Measurements from ENCODE around the gene HSF4. TPM values are rescaled to one million over a fixed set of nuclear protein-coding genes. Genes with fewer than 3 reads are reported as not detected.

Gene HSF4
- total and polyA plus RNA-seq, 2 donors (not counting 3 experiments of a cell fraction or from before 2014, with no cell fraction given) = 4.8 to 5.5 TPM

DNA sequence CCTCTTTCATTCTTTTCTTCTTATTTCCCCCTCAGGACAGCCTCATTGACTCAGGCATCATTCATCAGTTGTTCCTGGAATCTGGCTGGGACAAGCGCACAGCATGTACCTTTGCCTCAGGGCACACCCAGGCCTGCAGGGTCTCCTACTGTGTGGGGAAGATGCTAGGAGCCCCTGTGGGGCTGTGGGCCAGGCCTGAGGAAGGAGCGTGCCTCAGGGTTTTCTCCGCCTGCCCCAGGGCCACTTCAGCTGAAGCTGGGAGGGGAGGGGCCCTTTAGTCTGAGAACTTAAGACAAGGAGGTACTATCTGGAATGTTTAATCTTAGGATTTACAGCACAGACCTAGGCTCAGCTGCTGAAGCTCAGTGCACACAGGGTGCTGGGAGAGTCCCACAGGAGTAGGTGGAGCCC, 42.3 kb downstream of the HSF4 start:
- TF ChIP-seq POLR2A (IDR thresholded peaks at IDR 0.05; ENCODE audit: low read depth, low read length) (no peak), MYC (IDR thresholded peaks at IDR 0.05; ENCODE audit: low read depth, low read length) (no peak), POLR2AphosphoS5 (IDR thresholded peaks at IDR 0.05; ENCODE audit: insufficient read depth, low read depth, low read length) (no peak), MAX (IDR thresholded peaks at IDR 0.05; ENCODE audit: insufficient read depth, insufficient read length) (no peak), FOS (IDR thresholded peaks at IDR 0.05; ENCODE audit: borderline replicate concordance, insufficient read depth, low read length) (no peak), JUN (IDR thresholded peaks at IDR 0.05; ENCODE audit: borderline replicate concordance, insufficient read depth, insufficient read length, low read depth) (no peak)
- H3K4me1 ChIP-seq (ENCODE audit: control insufficient read depth, extremely low read depth, insufficient read depth, low read length) = no peaks in the 10 kb centered on the region
- peaks cover 0 to 21% of the 10 kb centered on the region in 2 experiments for H3K36me3 ChIP-seq (ENCODE audit: control insufficient read depth in 2 of 2, extremely low read depth in 1 of 2, insufficient read depth in 2 of 2, low read length in 2 of 2)
- dilution Hi-C loops (cut with MboI; ENCODE audit: extremely low pct_ligation_motif_present, low sequenced_read_pairs) = no loop called here
- no peaks in the 10 kb centered on the region for H3K27me3 ChIP-seq (ENCODE audit: control insufficient read depth in 2 of 2, insufficient read depth in 2 of 2, low read length in 2 of 2)
- no peak overlapping the region for H3K27ac ChIP-seq (ENCODE audit: insufficient read depth, low read depth, low read length)
- H3K9ac ChIP-seq (replicated peaks; ENCODE audit: extremely low read depth, insufficient read depth, low read length) = no peak overlapping the region
- no peaks in the 10 kb centered on the region for H3K9me3 ChIP-seq (replicated peaks; ENCODE audit: control insufficient read depth, insufficient read depth, low read length)
- CTCF ChIA-PET = interaction anchor here (0.9 kb wide), 1 partner anchor 9 kb away, joined by 3 read pairs; no protein-coding TSS in a partner anchor
- no TSS peak for BruUV-seq (replicated peaks)
- DNase-seq (ENCODE audit: low read depth, low spot score) = no peak
- intact Hi-C loops (cut with micrococcal nuclease) = no loop called here
- H3K4me2 ChIP-seq (ENCODE audit: insufficient read depth, low read length) = no peak overlapping the region
- FAIRE-seq = no peak
- H4K20me1 ChIP-seq (replicated peaks; ENCODE audit: control insufficient read depth, extremely low read depth, insufficient read depth, low read length) = no peaks in the 10 kb centered on the region
- no peaks in the 10 kb centered on the region for H3K79me2 ChIP-seq (ENCODE audit: control insufficient read depth, insufficient read depth, low read length)
- no peaks in the 10 kb centered on the region for H3K9me1 ChIP-seq (replicated peaks; ENCODE audit: control insufficient read depth, extremely low read depth, insufficient read depth, low read length)
- POLR2A ChIA-PET = no interaction called here
- no peak overlapping the region for H2AFZ ChIP-seq (ENCODE audit: low read depth, low read length)
- H3K4me3 ChIP-seq (replicated peaks in 1 of 3; ENCODE audit: insufficient read depth in 1 of 3, low read depth in 1 of 3, low read length in 3 of 3) = no peak overlapping the region

DNA sequence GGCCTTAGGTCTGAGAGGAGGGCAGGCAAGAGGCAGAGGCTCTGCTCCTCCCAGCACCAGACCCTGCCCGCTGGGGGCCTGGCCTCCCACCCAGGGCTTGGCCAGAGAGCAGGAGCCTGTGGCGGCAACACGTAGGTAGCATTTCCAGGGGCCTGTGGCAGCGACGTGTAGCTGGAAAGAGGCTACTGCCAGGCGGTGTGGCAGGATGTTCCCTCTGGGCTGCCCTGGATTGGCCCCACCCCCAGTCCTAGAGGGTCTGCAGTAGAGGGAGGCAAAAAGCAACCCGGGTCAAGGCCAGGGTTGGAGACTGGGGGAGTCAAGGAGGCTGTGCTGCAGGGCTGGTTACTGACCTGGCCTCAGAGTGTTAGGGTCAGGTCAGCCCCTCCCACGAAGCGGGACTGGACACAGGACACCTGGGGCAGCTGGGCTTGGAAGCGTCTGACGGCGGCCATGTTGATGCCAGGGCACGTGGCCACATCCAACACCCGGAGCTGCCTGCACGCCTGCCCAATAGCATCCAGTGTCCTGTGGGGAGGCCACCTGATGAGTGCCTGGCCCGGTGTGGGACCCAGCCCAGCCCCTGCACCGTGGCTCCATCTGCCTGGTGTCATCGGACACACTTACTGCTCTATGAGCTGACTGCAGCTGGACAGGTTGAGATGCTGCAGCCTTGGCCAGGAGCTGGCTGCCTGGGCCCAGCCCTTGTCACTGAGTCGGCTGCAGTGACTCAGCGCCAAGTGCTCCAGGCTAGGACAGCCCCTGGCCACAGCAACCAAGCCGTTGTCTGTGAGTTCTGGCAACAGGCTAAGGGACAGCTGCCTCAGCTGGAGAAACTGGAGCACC, 42.9 kb downstream of the HSF4 start:
- dilution Hi-C loops (cut with MboI; ENCODE audit: extremely low pct_ligation_motif_present, low sequenced_read_pairs) = no loop called here
- no peaks in the 10 kb centered on the region for H3K9me3 ChIP-seq (replicated peaks; ENCODE audit: control insufficient read depth, insufficient read depth, low read length)
- H3K9ac ChIP-seq (replicated peaks; ENCODE audit: extremely low read depth, insufficient read depth, low read length) = no peak overlapping the region
- CTCF ChIA-PET = interaction anchor here (0.9 to 1.9 kb wide), 2 partner anchors 9 to 10 kb away, joined by 3 to 10 read pairs; no protein-coding TSS in a partner anchor
- FAIRE-seq (no peak), DNase-seq (ENCODE audit: low read depth, low spot score) (no peak)
- no TSS peak for BruUV-seq (replicated peaks)
- intact Hi-C loops (cut with micrococcal nuclease) = no loop called here
- H3K36me3 ChIP-seq (ENCODE audit: control insufficient read depth in 2 of 2, extremely low read depth in 1 of 2, insufficient read depth in 2 of 2, low read length in 2 of 2) = peaks cover 0 to 16% of the 10 kb centered on the region in 2 experiments
- no peaks in the 10 kb centered on the region for H3K27me3 ChIP-seq (ENCODE audit: control insufficient read depth in 2 of 2, insufficient read depth in 2 of 2, low read length in 2 of 2)
- no peaks in the 10 kb centered on the region for H3K9me1 ChIP-seq (replicated peaks; ENCODE audit: control insufficient read depth, extremely low read depth, insufficient read depth, low read length)
- no peak overlapping the region for H3K27ac ChIP-seq (ENCODE audit: insufficient read depth, low read depth, low read length)
- H3K4me2 ChIP-seq (ENCODE audit: insufficient read depth, low read length) = no peak overlapping the region
- no peaks in the 10 kb centered on the region for H3K79me2 ChIP-seq (ENCODE audit: control insufficient read depth, insufficient read depth, low read length)
- H3K4me3 ChIP-seq (replicated peaks in 1 of 3; ENCODE audit: insufficient read depth in 1 of 3, low read depth in 1 of 3, low read length in 3 of 3) = no peak overlapping the region
- POLR2A ChIA-PET = no interaction called here
- no peak overlapping the region for H2AFZ ChIP-seq (ENCODE audit: low read depth, low read length)
- TF ChIP-seq MYC (IDR thresholded peaks at IDR 0.05; ENCODE audit: low read depth, low read length) = no peak
- TF ChIP-seq GATA2 (IDR thresholded peaks at IDR 0.05; ENCODE audit: insufficient read depth, insufficient read length, low read depth, low read length) = no peak
- TF ChIP-seq EZH2 (IDR thresholded peaks at IDR 0.05; ENCODE audit: borderline replicate concordance, low read depth, low read length, severe bottlenecking) = no peak
- TF ChIP-seq FOS (IDR thresholded peaks at IDR 0.05; ENCODE audit: borderline replicate concordance, insufficient read depth, low read length) = no peak
- no peak for TF ChIP-seq POLR2A (IDR thresholded peaks at IDR 0.05; ENCODE audit: low read depth, low read length)
- TF ChIP-seq, protein P1, sequence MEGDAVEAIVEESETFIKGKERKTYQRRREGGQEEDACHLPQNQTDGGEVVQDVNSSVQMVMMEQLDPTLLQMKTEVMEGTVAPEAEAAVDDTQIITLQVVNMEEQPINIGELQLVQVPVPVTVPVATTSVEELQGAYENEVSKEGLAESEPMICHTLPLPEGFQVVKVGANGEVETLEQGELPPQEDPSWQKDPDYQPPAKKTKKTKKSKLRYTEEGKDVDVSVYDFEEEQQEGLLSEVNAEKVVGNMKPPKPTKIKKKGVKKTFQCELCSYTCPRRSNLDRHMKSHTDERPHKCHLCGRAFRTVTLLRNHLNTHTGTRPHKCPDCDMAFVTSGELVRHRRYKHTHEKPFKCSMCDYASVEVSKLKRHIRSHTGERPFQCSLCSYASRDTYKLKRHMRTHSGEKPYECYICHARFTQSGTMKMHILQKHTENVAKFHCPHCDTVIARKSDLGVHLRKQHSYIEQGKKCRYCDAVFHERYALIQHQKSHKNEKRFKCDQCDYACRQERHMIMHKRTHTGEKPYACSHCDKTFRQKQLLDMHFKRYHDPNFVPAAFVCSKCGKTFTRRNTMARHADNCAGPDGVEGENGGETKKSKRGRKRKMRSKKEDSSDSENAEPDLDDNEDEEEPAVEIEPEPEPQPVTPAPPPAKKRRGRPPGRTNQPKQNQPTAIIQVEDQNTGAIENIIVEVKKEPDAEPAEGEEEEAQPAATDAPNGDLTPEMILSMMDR (IDR thresholded peaks at IDR 0.05; ENCODE audit: extremely low read depth in 1 of 2, insufficient read depth in 1 of 2, low read depth in 1 of 2, low read length in 2 of 2) = no peak
- TF ChIP-seq MAX (IDR thresholded peaks at IDR 0.05; ENCODE audit: insufficient read depth, insufficient read length) = no peak
- no peak for TF ChIP-seq JUN (IDR thresholded peaks at IDR 0.05; ENCODE audit: borderline replicate concordance, insufficient read depth, insufficient read length, low read depth)
- TF ChIP-seq POLR2AphosphoS5 (IDR thresholded peaks at IDR 0.05; ENCODE audit: insufficient read depth, low read depth, low read length) = no peak
- H3K4me1 ChIP-seq (ENCODE audit: control insufficient read depth, extremely low read depth, insufficient read depth, low read length) = no peaks in the 10 kb centered on the region
- H4K20me1 ChIP-seq (replicated peaks; ENCODE audit: control insufficient read depth, extremely low read depth, insufficient read depth, low read length) = no peaks in the 10 kb centered on the region

Data from endothelial cell of umbilical vein (primary cell).